Stimulated activated CD4-positive, alpha-beta T cell treated with anti-CD3 and anti-CD28 coated beads, Interleukin-12 subunit alpha, Interleukin-12 subunit beta, amount 100 ng/mL, for 4 hours (primary cell): ENCODE data around the gene SLC38A11.

Experiments used
- DNase-seq: peaks from one replicate; pipeline ENCODE4 v3.0.0-alpha.2; 2020

Gene SLC38A11

GRCh38 chr2:164969909-164970690 lies 14.8 kb upstream of the SLC38A11 start:
- no peak for DNase-seq

- DNase-seq: no peak
Observed at GRCh38 chr2:164967781-164968228, 12.5 kb upstream of the SLC38A11 start.

GRCh38 chr2:164967361-164967760 lies 12.0 kb upstream of the SLC38A11 start:
- DNase-seq: no peak

GRCh38 chr2:164964700-164965099 lies 9.4 kb upstream of the SLC38A11 start:
- DNase-seq: no peak

GRCh38 chr2:164960159-164960558 lies 4.8 kb upstream of the SLC38A11 start:
- DNase-seq: no peak

- DNase-seq: no peak
Observed at GRCh38 chr2:164954186-164954585, 1.1 kb downstream of the SLC38A11 start.

- DNase-seq: no peak
Observed at GRCh38 chr2:164953279-164953678, 2.0 kb downstream of the SLC38A11 start.

GRCh38 chr2:164952057-164952702 lies 3.1 kb downstream of the SLC38A11 start:
- no peak for DNase-seq

- DNase-seq: no peak
Observed at GRCh38 chr2:164948540-164948939, 6.8 kb downstream of the SLC38A11 start.

- DNase-seq: no peak
Observed at GRCh38 chr2:164947281-164947680, 8.0 kb downstream of the SLC38A11 start.

GRCh38 chr2:164943289-164943688 lies 12.0 kb downstream of the SLC38A11 start:
- DNase-seq: no peak

- no peak for DNase-seq
Observed at GRCh38 chr2:164937864-164938401, 17.4 kb downstream of the SLC38A11 start.

- no peak for DNase-seq
Observed at GRCh38 chr2:164935118-164936101, 19.9 kb downstream of the SLC38A11 start.

GRCh38 chr2:164934401-164935117 lies 20.8 kb downstream of the SLC38A11 start:
- no peak for DNase-seq

GRCh38 chr2:164933671-164934189 lies 21.6 kb downstream of the SLC38A11 start:
- no peak for DNase-seq

- DNase-seq: no peak
Observed at GRCh38 chr2:164932377-164932776, 22.9 kb downstream of the SLC38A11 start.

GRCh38 chr2:164928101-164928673 lies 27.1 kb downstream of the SLC38A11 start:
- DNase-seq: no peak

- no peak for DNase-seq
Observed at GRCh38 chr2:164922134-164922533, 33.2 kb downstream of the SLC38A11 start.

GRCh38 chr2:164920430-164920829 lies 34.9 kb downstream of the SLC38A11 start:
- no peak for DNase-seq

GRCh38 chr2:164917296-164917903 lies 37.9 kb downstream of the SLC38A11 start:
- DNase-seq: no peak

- DNase-seq: no peak
Observed at GRCh38 chr2:164915566-164915965, 39.8 kb downstream of the SLC38A11 start.
